H9 (cell line): ENCODE measurements around the gene CCR4. TPM values are rescaled to one million over a fixed set of nuclear protein-coding genes. Genes with fewer than 3 reads are reported as not detected.
A peak's percentile ranks its signal among the peaks of the same experiment; 100 is the strongest.

Experiments used
- DNase-seq: peaks from one replicate; pipeline ENCODE4 v3.0.0-alpha.2; 2017
- H2AFZ ChIP-seq: one replicate; pipeline ENCODE4 v1.6.1; 2013; ENCODE audit warnings: mild to moderate bottlenecking, low read length, control low read depth, moderate library complexity
- H2AK5ac ChIP-seq: 2 replicates; pipeline ENCODE4 v1.6.1; 2013; ENCODE audit warnings: low read length, control low read depth, mixed read lengths; ENCODE audit not compliant: insufficient read length
- H2BK120ac ChIP-seq: one replicate; pipeline ENCODE4 v1.6.1; 2013; ENCODE audit warnings: low read depth, mild to moderate bottlenecking, low read length, control low read depth, inconsistent platforms; ENCODE audit not compliant: poor library complexity, severe bottlenecking
- H2BK12ac ChIP-seq: 2 replicates; pipeline ENCODE4 v1.6.1; 2013; ENCODE audit warnings: low read length, control low read depth, mixed read lengths, low read depth; ENCODE audit not compliant: insufficient read length
- H2BK15ac ChIP-seq: 2 replicates; pipeline ENCODE4 v1.6.1; 2013; ENCODE audit warnings: low read depth, low read length, control low read depth
- H2BK20ac ChIP-seq: one replicate; pipeline ENCODE4 v1.6.1; 2013; ENCODE audit warnings: low read depth, mild to moderate bottlenecking, low read length, control low read depth, inconsistent platforms; ENCODE audit not compliant: poor library complexity, severe bottlenecking
- H2BK5ac ChIP-seq: 2 replicates; pipeline ENCODE4 v1.6.1; 2013; ENCODE audit warnings: low read length, control low read depth, mixed read lengths; ENCODE audit not compliant: insufficient read length
- H3K14ac ChIP-seq: 2 replicates; pipeline ENCODE4 v1.6.1; 2013; ENCODE audit warnings: low read length, control low read depth; ENCODE audit not compliant: insufficient read depth
- H3K18ac ChIP-seq: 2 replicates; pipeline ENCODE4 v1.6.1; 2013; ENCODE audit warnings: low read depth, mild to moderate bottlenecking, mixed read lengths, low read length, control low read depth; ENCODE audit not compliant: insufficient read length
- H3K23ac ChIP-seq: 2 replicates; pipeline ENCODE4 v1.6.1; 2013; ENCODE audit warnings: low read length, control low read depth, mixed read lengths, low read depth; ENCODE audit not compliant: insufficient read length
- H3K23me2 ChIP-seq: 2 replicates; pipeline ENCODE4 v1.6.1; 2013; ENCODE audit warnings: low read depth, mild to moderate bottlenecking, mixed read lengths, low read length, control low read depth; ENCODE audit not compliant: insufficient read length, poor library complexity, severe bottlenecking
- H3K27ac ChIP-seq: 2 replicates; pipeline ENCODE4 v1.5.1; 2013; ENCODE audit warnings: low read length, control low read depth, mixed read lengths, low read depth; ENCODE audit not compliant: insufficient read length
- H3K27me3 ChIP-seq: 2 replicates; pipeline ENCODE4 v1.6.1; 2013; ENCODE audit warnings: low read length, control low read depth, inconsistent platforms; ENCODE audit not compliant: insufficient read depth
- H3K4ac ChIP-seq: 2 replicates; pipeline ENCODE4 v1.6.1; 2013; ENCODE audit warnings: low read depth, mild to moderate bottlenecking, control low read depth, inconsistent platforms, low read length, moderate library complexity
- H3K4me1 ChIP-seq: 2 replicates; pipeline ENCODE4 v1.6.1; 2013; ENCODE audit warnings: low read length, control low read depth, inconsistent platforms; ENCODE audit not compliant: insufficient read depth
- H3K4me2 ChIP-seq: 2 replicates; pipeline ENCODE4 v1.6.1; 2013; ENCODE audit warnings: low read length, control low read depth, mixed read lengths; ENCODE audit not compliant: insufficient read length, insufficient read depth
- H3K56ac ChIP-seq: 2 replicates; pipeline ENCODE4 v1.6.1; 2013; ENCODE audit warnings: low read depth, mild to moderate bottlenecking, mixed read lengths, low read length, control low read depth; ENCODE audit not compliant: insufficient read length
- H3K79me1 ChIP-seq: 2 replicates; pipeline ENCODE4 v1.6.1; 2013; ENCODE audit warnings: low read depth, mild to moderate bottlenecking, moderate library complexity, low read length, control low read depth, inconsistent platforms; ENCODE audit not compliant: insufficient read depth, poor library complexity, severe bottlenecking
- H3K79me2 ChIP-seq: 2 replicates; pipeline ENCODE4 v1.6.1; 2013; ENCODE audit warnings: low read length, control low read depth, inconsistent platforms; ENCODE audit not compliant: insufficient read depth
- H3K9ac ChIP-seq: 2 replicates; pipeline ENCODE4 v1.6.1; 2013; ENCODE audit warnings: low read length, control low read depth, mixed read lengths; ENCODE audit not compliant: insufficient read length; ENCODE audit errors: extremely low read depth
- H3K9me3 ChIP-seq: one replicate; pipeline ENCODE4 v1.6.1; 2013; ENCODE audit warnings: low read depth, low read length, inconsistent platforms; ENCODE audit not compliant: control insufficient read depth
- H3T11ph ChIP-seq: one replicate; pipeline ENCODE4 v1.6.1; 2013; ENCODE audit warnings: mild to moderate bottlenecking, low read length, control low read depth, inconsistent platforms
- H4K20me1 ChIP-seq: one replicate; pipeline ENCODE4 v1.6.1; 2013; ENCODE audit not compliant: control insufficient read depth, insufficient read length, insufficient read depth
- H4K5ac ChIP-seq: 2 replicates; pipeline ENCODE4 v1.6.1; 2013; ENCODE audit warnings: low read depth, mild to moderate bottlenecking, mixed read lengths, low read length, control low read depth; ENCODE audit not compliant: insufficient read length
- H4K8ac ChIP-seq: replicated peaks from 2 replicates; pipeline ENCODE4 v1.6.1; 2013; ENCODE audit warnings: low read length, control low read depth, mixed read lengths, low read depth; ENCODE audit not compliant: insufficient read length
- H4K91ac ChIP-seq: 2 replicates; pipeline ENCODE4 v1.6.1; 2013; ENCODE audit warnings: low read depth, mild to moderate bottlenecking, moderate library complexity, mixed read lengths, low read length, control low read depth; ENCODE audit not compliant: insufficient read length
- H3K27ac Mint-ChIP-seq, 3 experiments: 2 replicates in 2 of 3; 3 replicates in 1 of 3; pipeline ENCODE4 v1.8.0; 2020 to 2021; ENCODE audit warnings: mixed read lengths in 3 of 3, mild to moderate bottlenecking in 1 of 3, moderate library complexity in 1 of 3
- H3K27me3 Mint-ChIP-seq: 2 replicates; pipeline ENCODE4 v1.8.0; 2021; ENCODE audit warnings: low read depth, mild to moderate bottlenecking, moderate library complexity, mixed read lengths
- H3K36me3 Mint-ChIP-seq, 3 experiments: 2 replicates in 2 of 3; 3 replicates in 1 of 3; pipeline ENCODE4 v1.8.0; 2020 to 2021; ENCODE audit warnings: low read depth in 3 of 3, mixed read lengths in 3 of 3; ENCODE audit not compliant: insufficient read depth in 1 of 3
- H3K4me1 Mint-ChIP-seq, 2 experiments: 2 replicates each; pipeline ENCODE4 v1.8.0; 2020; ENCODE audit warnings: mixed read lengths in 2 of 2
- H3K4me3 Mint-ChIP-seq, 2 experiments: 2 replicates in 1 of 2; 3 replicates in 1 of 2; pipeline ENCODE4 v1.8.0; 2020 to 2021; ENCODE audit warnings: mild to moderate bottlenecking in 2 of 2, mixed read lengths in 2 of 2, moderate library complexity in 1 of 2
- H3K9me3 Mint-ChIP-seq, 2 experiments: 2 replicates in 1 of 2; 3 replicates in 1 of 2; pipeline ENCODE4 v1.8.0; 2020; ENCODE audit warnings: mild to moderate bottlenecking in 2 of 2, mixed read lengths in 2 of 2, moderate library complexity in 1 of 2
- WGBS: extraction: QIAGEN DNeasy Blood & Tissue Kit; methylation state at CpG from one replicate; pipeline ENCODE4 v1.1.7; 2013; ENCODE audit warnings: missing lambda C conversion rate, low lambda C conversion rate, mixed read lengths; ENCODE audit not compliant: insufficient read length; ENCODE audit errors: extremely low coverage; 5-methylcytosine and 5-hydroxymethylcytosine counted together
- total RNA-seq: library from RNA; stranded (reverse); gene quantifications from 2 replicates; pipeline ENCODE4 v1.2.1, GENCODE V29; 2021
- TF ChIP-seq, protein P1 (sequence below): fragments of 200-600 bp; sonication (generic); conservative IDR thresholded peaks from 3 replicates; pipeline ENCODE4 v1.8.0; 2021; ENCODE audit warnings: antibody characterized with exemption, mild to moderate bottlenecking

CCR4 gene
- total RNA-seq, 1 experiment from 2014 or later, result 0.07 TPM

DNA sequence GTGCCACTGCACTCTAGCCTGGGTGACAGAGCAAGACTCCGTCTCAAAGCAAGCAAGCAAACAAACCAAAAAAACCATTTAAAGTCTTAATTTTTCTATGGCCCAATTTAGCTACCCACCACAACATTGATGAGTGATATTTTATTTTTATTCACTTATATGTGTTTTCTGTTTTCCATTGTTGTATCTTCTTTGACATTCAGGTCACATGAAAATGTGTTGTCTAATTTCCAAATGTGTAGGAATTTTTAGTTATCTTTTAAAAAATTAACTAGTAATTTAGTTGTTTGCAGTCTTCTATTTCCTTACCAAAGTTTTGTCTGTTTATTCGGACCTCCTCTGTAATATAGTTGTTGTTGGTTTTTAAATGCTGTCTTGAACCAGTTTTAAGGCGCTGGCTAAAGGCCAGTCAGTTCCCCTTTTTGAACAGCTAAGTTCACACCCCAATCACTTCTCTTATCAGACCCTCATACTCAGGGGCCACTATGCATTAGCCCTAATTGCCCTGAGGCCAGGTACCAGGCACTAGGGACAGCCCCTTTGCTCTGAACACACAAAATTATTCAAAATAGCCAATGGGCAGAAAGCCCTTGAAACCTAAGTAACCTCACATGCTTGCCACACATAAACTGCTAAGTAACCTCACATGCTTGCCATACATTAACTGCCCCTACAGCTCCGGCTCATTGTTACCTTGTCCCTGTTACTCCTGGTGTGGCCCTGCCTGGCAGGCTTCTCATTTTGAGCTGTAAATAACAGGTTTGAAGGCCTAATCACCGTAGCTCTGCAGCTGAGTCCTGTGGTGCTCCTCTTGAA, 4.3 kb upstream of the CCR4 start:
- no peak overlapping the region for H3K4me2 ChIP-seq
- H3K14ac ChIP-seq, result no peak overlapping the region
- H2AK5ac ChIP-seq, result no peak overlapping the region
- no peaks in the 10 kb centered on the region for H3K9me3 ChIP-seq
- TF ChIP-seq, protein P1, sequence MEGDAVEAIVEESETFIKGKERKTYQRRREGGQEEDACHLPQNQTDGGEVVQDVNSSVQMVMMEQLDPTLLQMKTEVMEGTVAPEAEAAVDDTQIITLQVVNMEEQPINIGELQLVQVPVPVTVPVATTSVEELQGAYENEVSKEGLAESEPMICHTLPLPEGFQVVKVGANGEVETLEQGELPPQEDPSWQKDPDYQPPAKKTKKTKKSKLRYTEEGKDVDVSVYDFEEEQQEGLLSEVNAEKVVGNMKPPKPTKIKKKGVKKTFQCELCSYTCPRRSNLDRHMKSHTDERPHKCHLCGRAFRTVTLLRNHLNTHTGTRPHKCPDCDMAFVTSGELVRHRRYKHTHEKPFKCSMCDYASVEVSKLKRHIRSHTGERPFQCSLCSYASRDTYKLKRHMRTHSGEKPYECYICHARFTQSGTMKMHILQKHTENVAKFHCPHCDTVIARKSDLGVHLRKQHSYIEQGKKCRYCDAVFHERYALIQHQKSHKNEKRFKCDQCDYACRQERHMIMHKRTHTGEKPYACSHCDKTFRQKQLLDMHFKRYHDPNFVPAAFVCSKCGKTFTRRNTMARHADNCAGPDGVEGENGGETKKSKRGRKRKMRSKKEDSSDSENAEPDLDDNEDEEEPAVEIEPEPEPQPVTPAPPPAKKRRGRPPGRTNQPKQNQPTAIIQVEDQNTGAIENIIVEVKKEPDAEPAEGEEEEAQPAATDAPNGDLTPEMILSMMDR, result no peak
- Mint-ChIP-seq H3K27me3 (peaks cover 5% of the 10 kb centered on the region; the same call in 1 of the 2 replicates), H3K27ac (peak overlapping the region in 1 of 3 experiments; percentile 74; a peak in 1 of 7 replicates), H3K4me1 (no peaks in the 10 kb centered on the region), H3K4me3 (no peak overlapping the region), H3K9me3 (no peaks in the 10 kb centered on the region), H3K36me3 (no peaks in the 10 kb centered on the region)
- H4K5ac ChIP-seq, result no peak overlapping the region
- H3K27me3 ChIP-seq, result no peaks in the 10 kb centered on the region
- no peak overlapping the region for H3T11ph ChIP-seq
- H2BK5ac ChIP-seq, result no peak overlapping the region
- H3K23me2 ChIP-seq, result no peaks in the 10 kb centered on the region
- no peak overlapping the region for H4K91ac ChIP-seq
- no peak overlapping the region for H3K56ac ChIP-seq
- no peak overlapping the region for H2BK15ac ChIP-seq
- H2BK120ac ChIP-seq, result no peak overlapping the region
- H2AFZ ChIP-seq, result no peak overlapping the region
- H3K4me1 ChIP-seq, result no peaks in the 10 kb centered on the region
- H3K23ac ChIP-seq, result no peak overlapping the region
- H4K20me1 ChIP-seq, result no peaks in the 10 kb centered on the region
- H2BK12ac ChIP-seq, result no peak overlapping the region
- no peak overlapping the region for H4K8ac ChIP-seq
- no peak overlapping the region for H3K18ac ChIP-seq
- no peak overlapping the region for H2BK20ac ChIP-seq
- no peak overlapping the region for H3K4ac ChIP-seq
- H3K27ac ChIP-seq, result no peak overlapping the region
- DNase-seq, result no peak
- no peaks in the 10 kb centered on the region for H3K79me1 ChIP-seq
- WGBS, result no CpG with 5 or more reads among the region's 5 CpGs
- no peak overlapping the region for H3K9ac ChIP-seq
- no peaks in the 10 kb centered on the region for H3K79me2 ChIP-seq
